Type B pancreatic cell (in vitro differentiated cells): ENCODE results near the gene PKIB. TPM values are rescaled to one million over a fixed set of nuclear protein-coding genes. Genes with fewer than 3 reads are reported as not detected.

ENCODE experiments used
- DNase-seq: peaks from one replicate; pipeline ENCODE4 v3.0.0; 2021; ENCODE audit warnings: mixed read lengths; ENCODE audit not compliant: unreplicated experiment; ENCODE audit errors: extremely low spot score
- H3K27ac Mint-ChIP-seq: 2 replicates; pipeline ENCODE4 v1.8.0; 2021; ENCODE audit warnings: mild to moderate bottlenecking, mixed read lengths
- H3K27me3 Mint-ChIP-seq: 2 replicates; pipeline ENCODE4 v1.8.0; 2021; ENCODE audit warnings: mixed read lengths
- H3K36me3 Mint-ChIP-seq: 2 replicates; pipeline ENCODE4 v1.8.0; 2021; ENCODE audit warnings: mixed read lengths
- H3K4me1 Mint-ChIP-seq: one replicate; pipeline ENCODE4 v1.8.0; 2021; ENCODE audit warnings: mixed read lengths; ENCODE audit not compliant: unreplicated experiment
- H3K4me3 Mint-ChIP-seq: 2 replicates; pipeline ENCODE4 v1.8.0; 2021; ENCODE audit warnings: mild to moderate bottlenecking, mixed read lengths
- H3K9me3 Mint-ChIP-seq: 2 replicates; pipeline ENCODE4 v1.8.0; 2021; ENCODE audit warnings: mixed read lengths
- total RNA-seq: library from RNA; stranded (reverse); gene quantifications from 2 replicates; pipeline ENCODE4 v1.2.1, GENCODE V29; 2021; ENCODE audit warnings: low replicate concordance
- TF ChIP-seq, protein P1 (sequence below): fragments of 200-600 bp; sonication (generic); conservative IDR thresholded peaks from 2 replicates; pipeline ENCODE4 v1.5.0; 2021; ENCODE audit warnings: antibody characterized with exemption, mild to moderate bottlenecking

The PKIB gene
- total RNA-seq, 1 donor from 2014 or later = 31.7 TPM

- Mint-ChIP-seq H3K4me3 (no peak overlapping the region), H3K36me3 (peaks cover 5% of the 10 kb centered on the region), H3K9me3 (peaks cover 4% of the 10 kb centered on the region), H3K27ac (peak overlapping the region; percentile 26), H3K4me1 (peaks cover 6% of the 10 kb centered on the region), H3K27me3 (no peaks in the 10 kb centered on the region)
- no peak for DNase-seq
- TF ChIP-seq, protein P1, sequence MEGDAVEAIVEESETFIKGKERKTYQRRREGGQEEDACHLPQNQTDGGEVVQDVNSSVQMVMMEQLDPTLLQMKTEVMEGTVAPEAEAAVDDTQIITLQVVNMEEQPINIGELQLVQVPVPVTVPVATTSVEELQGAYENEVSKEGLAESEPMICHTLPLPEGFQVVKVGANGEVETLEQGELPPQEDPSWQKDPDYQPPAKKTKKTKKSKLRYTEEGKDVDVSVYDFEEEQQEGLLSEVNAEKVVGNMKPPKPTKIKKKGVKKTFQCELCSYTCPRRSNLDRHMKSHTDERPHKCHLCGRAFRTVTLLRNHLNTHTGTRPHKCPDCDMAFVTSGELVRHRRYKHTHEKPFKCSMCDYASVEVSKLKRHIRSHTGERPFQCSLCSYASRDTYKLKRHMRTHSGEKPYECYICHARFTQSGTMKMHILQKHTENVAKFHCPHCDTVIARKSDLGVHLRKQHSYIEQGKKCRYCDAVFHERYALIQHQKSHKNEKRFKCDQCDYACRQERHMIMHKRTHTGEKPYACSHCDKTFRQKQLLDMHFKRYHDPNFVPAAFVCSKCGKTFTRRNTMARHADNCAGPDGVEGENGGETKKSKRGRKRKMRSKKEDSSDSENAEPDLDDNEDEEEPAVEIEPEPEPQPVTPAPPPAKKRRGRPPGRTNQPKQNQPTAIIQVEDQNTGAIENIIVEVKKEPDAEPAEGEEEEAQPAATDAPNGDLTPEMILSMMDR = no peak
Observed at GRCh38 chr6:122666418-122666817, 56.2 kb downstream of the PKIB start.

DNA sequence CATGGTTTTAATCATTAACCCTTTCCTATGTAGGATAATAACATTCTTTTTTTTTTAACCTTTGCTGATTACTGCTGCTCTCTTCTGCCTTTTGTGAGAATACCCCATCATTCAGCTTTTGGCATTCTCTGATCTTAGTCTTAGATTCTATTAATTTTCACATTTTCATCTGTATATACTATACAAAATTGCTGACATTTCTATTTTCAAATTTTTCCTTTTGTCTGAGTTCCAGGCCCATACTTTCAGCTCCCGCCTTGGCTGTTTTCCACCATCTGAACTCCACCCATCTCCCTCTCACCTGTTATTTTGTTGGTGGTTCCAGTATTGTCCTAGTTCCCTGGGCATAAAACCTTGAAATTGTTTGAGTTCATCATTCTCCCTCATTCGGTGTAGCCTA is 59.2 kb downstream of the PKIB start:
- Mint-ChIP-seq H3K27me3 (no peaks in the 10 kb centered on the region), H3K36me3 (peaks cover 14% of the 10 kb centered on the region), H3K27ac (no peak overlapping the region), H3K4me1 (peaks cover 6% of the 10 kb centered on the region), H3K4me3 (no peak overlapping the region), H3K9me3 (peaks cover 3% of the 10 kb centered on the region)
- no peak for DNase-seq
- TF ChIP-seq, protein P1 = no peak

DNA sequence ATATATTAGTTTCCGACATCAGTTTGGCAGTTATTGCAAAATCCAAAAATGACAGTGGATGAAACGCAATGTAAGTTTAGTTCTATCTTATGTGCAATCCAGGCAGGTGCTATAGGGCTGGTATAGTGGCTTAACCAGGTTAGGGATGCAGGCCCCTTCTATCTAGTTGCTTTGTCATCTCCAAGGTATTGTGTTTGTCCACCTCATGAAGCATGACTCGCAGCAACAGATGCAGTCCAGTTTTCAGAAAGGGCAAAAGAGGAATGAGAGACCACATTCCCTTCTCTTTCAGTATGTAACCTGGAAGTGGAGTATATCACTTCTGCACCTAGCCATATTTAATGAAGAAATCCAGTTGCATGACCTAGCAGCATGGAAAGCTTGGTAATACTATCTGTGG is 59.7 kb downstream of the PKIB start:
- peaks cover 3% of the 10 kb centered on the region for H3K9me3 Mint-ChIP-seq
- H3K27me3 Mint-ChIP-seq = no peaks in the 10 kb centered on the region
- TF ChIP-seq, protein P1 = no peak
- H3K27ac Mint-ChIP-seq = no peak overlapping the region
- H3K36me3 Mint-ChIP-seq = peaks cover 15% of the 10 kb centered on the region
- DNase-seq = no peak
- H3K4me3 Mint-ChIP-seq = no peak overlapping the region
- peaks cover 6% of the 10 kb centered on the region for H3K4me1 Mint-ChIP-seq

DNA sequence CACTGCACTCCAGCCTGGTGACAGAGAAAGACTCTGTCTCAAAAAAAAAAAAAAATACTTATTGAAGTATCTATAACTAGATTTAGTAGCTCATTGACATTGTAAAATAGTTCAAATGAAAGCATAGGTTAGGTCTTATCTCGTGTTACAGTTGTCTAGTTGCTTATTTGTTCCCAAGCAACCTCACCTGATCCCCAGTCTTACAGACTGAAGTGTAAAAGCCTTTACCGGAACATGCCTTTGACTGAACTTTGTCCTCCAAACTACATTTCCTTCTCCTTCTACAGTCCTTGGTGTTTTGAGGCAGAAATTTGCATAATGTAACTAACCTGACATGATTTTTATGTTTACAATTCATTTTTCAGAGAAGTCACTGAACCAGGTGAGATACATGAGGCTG is 61.0 kb downstream of the PKIB start:
- H3K27ac Mint-ChIP-seq = no peak overlapping the region
- TF ChIP-seq, protein P1 = no peak
- peaks cover 15% of the 10 kb centered on the region for H3K36me3 Mint-ChIP-seq
- H3K4me1 Mint-ChIP-seq = peaks cover 6% of the 10 kb centered on the region
- no peaks in the 10 kb centered on the region for H3K27me3 Mint-ChIP-seq
- H3K9me3 Mint-ChIP-seq = peaks cover 3% of the 10 kb centered on the region
- no peak for DNase-seq
- H3K4me3 Mint-ChIP-seq = no peak overlapping the region

DNA sequence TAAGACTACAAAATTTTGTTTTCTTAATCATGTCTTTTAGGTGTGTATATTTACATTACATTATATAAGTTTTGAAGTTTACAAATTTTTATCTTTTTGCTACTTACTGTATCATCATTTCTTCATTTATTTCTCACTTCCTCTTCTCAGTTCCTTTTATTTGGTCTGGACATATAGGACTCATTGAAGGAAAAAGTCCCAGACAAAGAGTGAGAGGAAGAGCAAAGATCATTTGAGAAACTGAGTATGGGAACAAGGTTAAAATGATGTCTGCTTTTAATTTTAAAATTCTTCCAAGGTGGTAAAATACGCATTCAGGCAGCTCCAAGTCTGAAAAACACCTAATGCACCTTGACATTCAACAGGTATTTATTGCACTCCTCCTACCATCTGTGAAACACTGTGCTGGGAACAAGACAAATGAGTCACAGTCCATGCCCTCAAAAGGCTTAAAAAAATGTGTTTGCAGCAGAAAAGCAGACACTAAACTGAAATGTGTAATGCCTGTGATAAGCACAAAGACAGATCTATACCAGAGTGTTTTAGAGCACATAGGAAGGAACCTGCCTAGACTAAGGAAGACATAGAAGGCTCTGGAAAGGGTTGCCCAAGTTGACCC is 63.2 kb downstream of the PKIB start:
- Mint-ChIP-seq H3K27me3 (no peaks in the 10 kb centered on the region), H3K36me3 (peaks cover 16% of the 10 kb centered on the region), H3K4me1 (no peaks in the 10 kb centered on the region), H3K9me3 (peaks cover 3% of the 10 kb centered on the region), H3K4me3 (no peak overlapping the region), H3K27ac (peak overlapping the region; percentile 3)
- no peak for DNase-seq
- TF ChIP-seq, protein P1 = no peak
